Bronchial epithelial cell (primary cell): Measurements from ENCODE around the gene ADAMTS14. TPM values are rescaled to one million over a fixed set of nuclear protein-coding genes. Genes with fewer than 3 reads are reported as not detected.
"Not testable (repeated sequence)": the region's sequence is repeated elsewhere in the genome, so short reads cannot be mapped to it uniquely, and the experiment has no call there.

ENCODE experiments used
- DNase-seq: peaks from one replicate; pipeline ENCODE4 v3.0.0-alpha.2; 2010; ENCODE audit warnings: low read depth
- FAIRE-seq: peaks from 2 replicates; lab custom pipeline; 2011; peaks lifted over from hg19 to GRCh38; lab: Jason Lieb, UNC
- H3K27me3 ChIP-seq: 2 replicates; pipeline ENCODE4 v1.5.1; 2011; ENCODE audit warnings: low read length; ENCODE audit not compliant: control insufficient read depth, insufficient read depth
- H3K36me3 ChIP-seq: 2 replicates; pipeline ENCODE4 v1.5.1; 2011; ENCODE audit warnings: low read length; ENCODE audit not compliant: control insufficient read depth, insufficient read depth
- H3K4me3 ChIP-seq: 2 replicates; pipeline ENCODE4 v1.5.1; 2011; ENCODE audit warnings: mild to moderate bottlenecking, low read depth, low read length, control low read depth
- total RNA-seq: library from RNA; depleted of rRNA; stranded (reverse); fragments of >200 nt; gene quantifications from 2 replicates; pipeline ENCODE4 v1.2.1, GENCODE V29; 2014
- TF ChIP-seq, protein P1 (sequence below): IDR thresholded peaks from 2 replicates; pipeline ENCODE4 v1.5.1; 2011; ENCODE audit warnings: mild to moderate bottlenecking, moderate library complexity, low read length, control low read depth, inconsistent platforms; ENCODE audit not compliant: insufficient read depth, severe bottlenecking

ADAMTS14 gene
- total RNA-seq, 1 donor from 2014 or later: 0.26 TPM

- peak; percentile 82 for DNase-seq
- H3K4me3 ChIP-seq: no peak overlapping the region
- no peak for FAIRE-seq
- H3K27me3 ChIP-seq: no peaks in the 10 kb centered on the region
- no peaks in the 10 kb centered on the region for H3K36me3 ChIP-seq
- TF ChIP-seq, protein P1, sequence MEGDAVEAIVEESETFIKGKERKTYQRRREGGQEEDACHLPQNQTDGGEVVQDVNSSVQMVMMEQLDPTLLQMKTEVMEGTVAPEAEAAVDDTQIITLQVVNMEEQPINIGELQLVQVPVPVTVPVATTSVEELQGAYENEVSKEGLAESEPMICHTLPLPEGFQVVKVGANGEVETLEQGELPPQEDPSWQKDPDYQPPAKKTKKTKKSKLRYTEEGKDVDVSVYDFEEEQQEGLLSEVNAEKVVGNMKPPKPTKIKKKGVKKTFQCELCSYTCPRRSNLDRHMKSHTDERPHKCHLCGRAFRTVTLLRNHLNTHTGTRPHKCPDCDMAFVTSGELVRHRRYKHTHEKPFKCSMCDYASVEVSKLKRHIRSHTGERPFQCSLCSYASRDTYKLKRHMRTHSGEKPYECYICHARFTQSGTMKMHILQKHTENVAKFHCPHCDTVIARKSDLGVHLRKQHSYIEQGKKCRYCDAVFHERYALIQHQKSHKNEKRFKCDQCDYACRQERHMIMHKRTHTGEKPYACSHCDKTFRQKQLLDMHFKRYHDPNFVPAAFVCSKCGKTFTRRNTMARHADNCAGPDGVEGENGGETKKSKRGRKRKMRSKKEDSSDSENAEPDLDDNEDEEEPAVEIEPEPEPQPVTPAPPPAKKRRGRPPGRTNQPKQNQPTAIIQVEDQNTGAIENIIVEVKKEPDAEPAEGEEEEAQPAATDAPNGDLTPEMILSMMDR: no peak
These were observed 38.3 kb upstream of the ADAMTS14 start for GRCh38 chr10:70634011-70634410.

DNA sequence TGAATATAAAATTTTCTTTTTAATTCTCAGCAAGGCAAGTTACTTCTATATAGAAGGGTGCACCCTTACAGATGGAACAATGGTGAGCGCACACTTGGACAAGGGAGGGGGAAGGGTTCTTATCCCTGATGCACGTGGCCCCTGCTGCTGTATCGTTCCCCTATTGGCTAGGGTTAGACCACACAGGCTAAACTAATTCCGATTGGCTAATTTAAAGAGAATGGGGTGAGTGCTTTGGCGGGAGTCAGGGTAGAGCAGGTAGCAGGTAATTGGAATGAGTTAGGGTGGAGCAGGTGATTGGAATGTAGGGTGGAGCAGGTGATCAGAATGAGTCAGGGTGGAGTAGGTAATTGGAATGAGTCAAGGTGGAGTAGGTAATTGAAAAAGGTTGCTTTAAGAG, 37.8 kb upstream of the ADAMTS14 start:
- not testable (repeated sequence) for FAIRE-seq, H3K27me3 ChIP-seq, H3K36me3 ChIP-seq, H3K4me3 ChIP-seq
- DNase-seq: peak; percentile 65

DNA sequence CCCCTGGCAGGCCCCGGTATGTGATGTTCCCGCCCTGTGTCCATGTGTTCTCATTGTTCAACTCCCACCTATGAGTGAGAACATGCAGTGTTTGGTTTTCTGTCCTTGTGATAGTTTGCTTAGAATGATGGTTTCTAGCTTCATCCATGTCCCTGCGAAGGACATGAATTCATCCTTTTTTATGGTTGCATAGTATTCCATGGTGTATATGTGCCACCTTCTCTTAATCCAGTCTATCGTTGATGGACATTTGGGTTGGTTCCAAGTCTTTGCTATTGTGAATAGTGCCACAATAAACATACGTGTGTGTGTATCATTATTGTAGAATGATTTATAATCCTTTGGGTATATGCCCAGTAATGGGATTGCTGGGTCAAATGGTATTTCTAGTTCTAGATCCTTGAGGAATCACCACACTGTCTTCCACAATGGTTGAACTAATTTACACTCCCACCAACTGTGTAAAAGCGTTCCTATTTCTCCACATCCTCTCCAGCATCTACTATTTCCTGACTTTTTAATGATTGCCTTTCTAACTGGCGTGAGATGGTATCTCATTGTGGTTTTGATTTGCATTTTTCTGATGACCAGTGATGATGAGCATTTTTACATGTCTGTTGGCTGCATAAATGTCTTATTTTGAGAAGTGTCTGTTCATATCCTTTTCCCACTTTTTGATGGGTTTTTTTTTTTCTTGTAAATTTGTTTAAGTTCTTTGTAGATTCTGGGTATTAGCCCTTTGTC, 32.5 kb upstream of the ADAMTS14 start:
- FAIRE-seq, DNase-seq, H3K27me3 ChIP-seq, H3K36me3 ChIP-seq, H3K4me3 ChIP-seq: not testable (repeated sequence)

DNA sequence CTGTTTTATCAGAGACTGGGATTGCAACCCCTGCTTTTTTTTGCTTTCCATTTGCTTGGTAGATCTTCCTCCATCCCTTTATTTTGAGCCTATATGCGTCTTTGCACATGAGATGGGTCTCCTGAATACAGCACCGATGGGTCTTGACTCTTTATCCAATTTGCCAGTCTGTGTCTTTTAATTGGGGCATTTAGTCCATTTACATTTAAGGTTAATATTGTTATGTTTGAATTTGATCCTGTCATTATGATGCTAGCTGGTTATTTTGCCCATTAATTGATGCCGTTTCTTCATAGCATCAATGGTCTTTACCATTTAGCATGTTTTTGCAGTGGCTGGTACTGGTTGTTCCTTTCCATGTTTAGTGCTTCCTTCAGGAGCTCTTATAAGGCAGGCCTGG, 29.0 kb upstream of the ADAMTS14 start:
- FAIRE-seq, DNase-seq, H3K4me3 ChIP-seq, H3K36me3 ChIP-seq, H3K27me3 ChIP-seq: not testable (repeated sequence)

DNA sequence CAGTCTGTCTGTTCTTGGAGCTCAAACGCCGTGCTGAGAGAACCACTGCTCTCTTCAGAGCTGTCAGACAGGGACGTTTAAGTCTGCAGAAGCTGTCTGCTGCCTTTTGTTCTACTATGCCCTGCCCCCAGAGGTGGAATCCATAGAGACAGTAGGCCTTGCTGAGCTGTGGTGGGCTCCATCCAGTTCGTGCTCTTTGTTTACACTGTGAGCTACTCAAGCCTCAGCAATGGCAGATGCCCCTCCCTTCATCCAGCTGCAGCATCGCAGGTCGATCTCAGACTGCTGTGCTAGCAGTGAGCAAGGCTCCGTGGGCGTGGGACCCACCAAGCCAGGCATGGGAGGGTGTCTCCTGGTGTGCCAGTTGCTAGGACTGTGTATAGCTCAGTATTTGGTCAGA, 27.3 kb upstream of the ADAMTS14 start:
- not testable (repeated sequence) for H3K36me3 ChIP-seq, FAIRE-seq

DNA sequence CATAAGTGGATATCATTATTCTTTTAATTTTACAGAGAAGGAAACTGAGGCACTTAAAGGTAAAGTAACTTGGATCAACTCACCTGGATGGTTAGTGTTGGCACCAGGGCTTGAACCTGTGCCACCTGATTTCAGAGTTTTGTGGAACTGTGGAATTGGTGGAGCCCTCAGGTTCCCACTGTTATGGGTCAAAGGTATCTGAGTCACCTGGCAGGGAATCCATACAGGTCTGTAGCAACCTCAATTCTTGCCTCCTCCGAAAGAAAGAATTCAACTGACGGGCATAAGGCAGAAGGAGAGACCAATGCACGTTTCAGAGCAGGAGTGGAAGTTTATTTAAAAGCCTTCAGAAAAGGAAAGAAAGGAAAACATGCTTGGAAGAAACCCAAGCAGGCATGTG, 25.2 kb upstream of the ADAMTS14 start:
- TF ChIP-seq, protein P1: no peak
- no peak for DNase-seq
- Histone ChIP-seq H3K36me3 (no peaks in the 10 kb centered on the region), H3K27me3 (peaks cover 4% of the 10 kb centered on the region), H3K4me3 (no peak overlapping the region)
- FAIRE-seq: no peak

More for the DNA sequence above, 27.3 kb upstream of the ADAMTS14 start:
- not testable (repeated sequence) for H3K27me3 ChIP-seq, H3K4me3 ChIP-seq, DNase-seq

- peaks cover 4% of the 10 kb centered on the region for H3K27me3 ChIP-seq
- DNase-seq: no peak
- no peak overlapping the region for H3K4me3 ChIP-seq
- TF ChIP-seq, protein P1: no peak
- no peaks in the 10 kb centered on the region for H3K36me3 ChIP-seq
- no peak for FAIRE-seq
These were observed 23.9 kb upstream of the ADAMTS14 start for GRCh38 chr10:70648427-70648826.

DNA sequence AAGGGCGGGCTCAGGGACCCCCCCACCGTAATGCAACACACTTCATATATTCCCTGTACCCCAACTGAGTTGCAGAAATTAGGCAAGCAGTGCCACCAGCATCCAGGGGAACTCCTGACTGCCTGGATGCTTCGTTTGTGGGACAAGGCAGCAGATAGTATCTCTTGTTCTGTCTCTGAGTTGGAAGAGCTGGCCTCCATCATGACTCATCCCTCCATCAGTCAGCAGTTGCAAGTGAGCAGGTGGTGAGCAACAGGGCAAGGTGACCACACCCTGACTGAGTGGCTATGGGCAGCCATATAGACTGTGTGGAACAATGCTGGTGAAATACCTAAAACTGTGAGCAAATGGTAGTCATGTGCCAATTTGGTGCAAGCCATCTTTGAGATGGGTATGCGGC, 22.8 kb upstream of the ADAMTS14 start:
- FAIRE-seq (peak; percentile 97), DNase-seq (peak; percentile 96)
- no peaks in the 10 kb centered on the region for H3K36me3 ChIP-seq
- H3K4me3 ChIP-seq: no peak overlapping the region
- peaks cover 4% of the 10 kb centered on the region for H3K27me3 ChIP-seq
- TF ChIP-seq, protein P1: no peak
